Forelimb muscle (tissue), 1 donor: ENCODE measurements around the gene TGFB1I1. TPM values are rescaled to one million over a fixed set of nuclear protein-coding genes. Genes with fewer than 3 reads are reported as not detected.
"Not testable (repeated sequence)": the region's sequence is repeated elsewhere in the genome, so short reads cannot be mapped to it uniquely, and the experiment has no call there.

Experiments used
- DNase-seq: peaks from one replicate; pipeline ENCODE4 v3.0.0-alpha.2; 2013; ENCODE audit warnings: low read depth
- polyA plus RNA-seq: library from polyadenylated mRNA; unstranded; fragments of 120-200 nt; gene quantifications from one replicate; pipeline ENCODE4 v1.2.1, GENCODE V29; 2013; ENCODE audit not compliant: insufficient read length

Gene TGFB1I1
- polyA plus RNA-seq, 1 donor: 105 TPM

DNA sequence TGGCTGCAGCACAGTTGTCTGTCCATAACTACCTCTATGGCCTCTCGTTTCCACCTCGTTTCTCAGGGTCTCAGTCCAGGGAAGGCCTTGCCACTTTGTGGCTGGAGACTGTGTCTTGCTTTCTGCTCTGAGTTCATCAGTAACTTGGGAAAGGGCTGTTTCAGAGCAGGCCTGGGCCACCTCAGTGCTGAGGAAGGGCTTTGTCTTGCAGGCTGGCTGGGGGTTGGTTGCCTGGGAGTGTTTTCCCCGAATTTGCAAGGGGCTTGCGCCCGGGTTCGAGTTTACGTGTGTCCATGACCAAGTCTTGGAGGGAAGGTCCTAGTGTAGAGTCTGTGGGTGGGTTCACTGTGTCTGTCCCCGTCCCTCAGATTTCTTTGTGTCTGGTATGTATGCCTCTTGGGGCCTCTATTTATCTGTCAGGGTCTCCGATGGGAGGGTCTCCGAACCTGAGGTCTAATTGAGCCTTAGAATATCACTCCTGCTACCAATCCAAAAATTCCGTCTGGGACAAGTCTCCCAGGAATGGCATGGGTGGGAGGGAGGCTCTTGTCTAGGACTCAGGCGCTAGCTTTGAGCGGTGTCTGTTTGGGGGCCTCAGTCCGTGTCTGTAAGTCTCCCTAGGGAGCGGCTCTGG, 594 bp upstream of the TGFB1I1 start:
- DNase-seq: no peak

- DNase-seq: no peak
These were observed 804 bp downstream of the TGFB1I1 start for GRCh38 chr16:31472709-31473203.

DNA sequence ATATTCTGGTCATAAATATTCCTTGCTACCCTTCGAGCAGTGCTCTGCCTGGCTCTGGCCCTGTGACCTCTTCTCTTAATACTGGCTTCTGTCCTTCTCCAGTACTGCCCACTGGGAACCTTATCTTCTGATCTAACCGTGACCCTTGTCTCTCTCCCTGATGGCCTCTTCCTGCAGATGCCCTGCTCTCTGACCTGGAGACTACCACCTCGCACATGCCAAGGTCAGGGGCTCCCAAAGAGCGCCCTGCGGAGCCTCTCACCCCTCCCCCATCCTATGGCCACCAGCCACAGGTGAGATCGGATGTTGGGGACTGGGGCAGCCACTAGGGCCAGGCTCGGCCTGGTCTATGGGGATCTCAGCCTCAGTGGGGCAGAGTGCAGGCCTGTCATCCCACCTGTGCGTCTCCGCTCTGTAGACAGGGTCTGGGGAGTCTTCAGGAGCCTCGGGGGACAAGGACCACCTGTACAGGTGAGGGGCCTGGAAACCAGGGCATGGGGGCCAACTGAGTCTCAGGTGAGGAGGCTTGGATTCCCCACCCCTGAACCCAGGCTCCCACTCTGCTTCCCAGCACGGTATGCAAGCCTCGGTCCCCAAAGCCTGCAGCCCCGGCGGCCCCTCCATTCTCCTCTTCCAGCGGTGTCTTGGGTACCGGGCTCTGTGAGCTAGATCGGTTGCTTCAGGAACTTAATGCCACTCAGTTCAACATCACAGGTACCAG, 1.5 kb downstream of the TGFB1I1 start:
- no peak for DNase-seq

DNA sequence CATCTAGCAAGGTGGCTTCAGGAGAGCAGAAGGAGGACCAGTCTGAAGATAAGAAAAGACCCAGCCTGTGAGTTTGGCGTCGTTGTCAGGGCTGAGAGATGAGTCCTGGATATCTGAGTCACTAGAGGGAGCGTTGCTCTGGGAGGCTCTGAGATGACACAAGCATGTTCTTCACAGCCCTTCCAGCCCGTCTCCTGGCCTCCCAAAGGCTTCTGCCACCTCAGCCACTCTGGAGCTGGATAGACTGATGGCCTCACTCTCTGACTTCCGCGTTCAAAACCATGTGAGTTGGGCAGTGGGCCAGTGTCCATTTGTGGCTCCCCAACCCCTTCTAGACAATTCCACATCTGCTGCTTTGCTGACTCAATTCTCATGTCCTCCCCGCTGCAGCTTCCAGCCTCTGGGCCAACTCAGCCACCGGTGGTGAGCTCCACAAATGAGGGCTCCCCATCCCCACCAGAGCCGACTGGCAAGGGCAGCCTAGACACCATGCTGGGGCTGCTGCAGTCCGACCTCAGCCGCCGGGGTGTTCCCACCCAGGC, 2.3 kb downstream of the TGFB1I1 start:
- DNase-seq: no peak

- no peak for DNase-seq
These were observed 3.1 kb downstream of the TGFB1I1 start for GRCh38 chr16:31474773-31475738.

GRCh38 chr16:31475946-31476302, 4.0 kb downstream of the TGFB1I1 start:
- no peak for DNase-seq

DNA sequence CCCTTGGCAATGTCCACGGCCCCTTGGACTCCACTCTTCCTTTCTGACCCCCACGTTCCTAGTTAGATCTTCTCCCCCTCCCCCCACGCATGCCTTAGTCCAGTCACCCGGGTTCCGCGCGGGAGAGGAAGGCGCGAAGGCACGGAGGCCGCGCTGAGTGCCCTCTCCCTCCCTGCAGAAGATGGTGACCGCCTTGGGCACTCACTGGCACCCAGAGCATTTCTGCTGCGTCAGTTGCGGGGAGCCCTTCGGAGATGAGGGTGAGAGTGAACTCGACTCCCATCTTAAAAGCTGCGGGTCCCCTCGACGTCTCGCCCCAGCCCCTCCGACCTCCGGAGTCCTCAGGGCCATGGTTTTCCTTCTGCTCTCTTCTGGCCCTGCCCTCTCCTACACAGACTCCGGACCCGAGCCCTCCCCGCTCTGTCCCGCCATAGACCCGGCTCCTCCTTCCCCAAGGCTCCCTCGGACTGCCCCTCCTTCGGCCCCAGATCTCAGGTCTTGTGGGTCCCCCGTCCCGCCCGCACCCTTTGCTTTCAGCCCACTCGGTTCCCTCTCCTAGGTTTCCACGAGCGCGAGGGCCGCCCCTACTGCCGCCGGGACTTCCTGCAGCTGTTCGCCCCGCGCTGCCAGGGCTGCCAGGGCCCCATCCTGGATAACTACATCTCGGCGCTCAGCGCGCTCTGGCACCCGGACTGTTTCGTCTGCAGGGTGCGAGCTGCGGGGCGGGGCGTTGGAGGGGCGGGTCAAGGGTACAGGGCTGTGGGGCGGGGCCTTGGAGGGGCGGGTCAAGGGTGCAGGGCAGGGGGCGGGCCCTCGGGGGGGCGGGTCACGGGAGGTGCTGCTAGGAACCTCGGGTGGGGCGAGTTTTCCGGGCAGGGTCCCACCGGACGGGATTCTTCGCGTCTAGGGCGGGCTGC, 4.6 kb downstream of the TGFB1I1 start:
- no peak for DNase-seq

DNA sequence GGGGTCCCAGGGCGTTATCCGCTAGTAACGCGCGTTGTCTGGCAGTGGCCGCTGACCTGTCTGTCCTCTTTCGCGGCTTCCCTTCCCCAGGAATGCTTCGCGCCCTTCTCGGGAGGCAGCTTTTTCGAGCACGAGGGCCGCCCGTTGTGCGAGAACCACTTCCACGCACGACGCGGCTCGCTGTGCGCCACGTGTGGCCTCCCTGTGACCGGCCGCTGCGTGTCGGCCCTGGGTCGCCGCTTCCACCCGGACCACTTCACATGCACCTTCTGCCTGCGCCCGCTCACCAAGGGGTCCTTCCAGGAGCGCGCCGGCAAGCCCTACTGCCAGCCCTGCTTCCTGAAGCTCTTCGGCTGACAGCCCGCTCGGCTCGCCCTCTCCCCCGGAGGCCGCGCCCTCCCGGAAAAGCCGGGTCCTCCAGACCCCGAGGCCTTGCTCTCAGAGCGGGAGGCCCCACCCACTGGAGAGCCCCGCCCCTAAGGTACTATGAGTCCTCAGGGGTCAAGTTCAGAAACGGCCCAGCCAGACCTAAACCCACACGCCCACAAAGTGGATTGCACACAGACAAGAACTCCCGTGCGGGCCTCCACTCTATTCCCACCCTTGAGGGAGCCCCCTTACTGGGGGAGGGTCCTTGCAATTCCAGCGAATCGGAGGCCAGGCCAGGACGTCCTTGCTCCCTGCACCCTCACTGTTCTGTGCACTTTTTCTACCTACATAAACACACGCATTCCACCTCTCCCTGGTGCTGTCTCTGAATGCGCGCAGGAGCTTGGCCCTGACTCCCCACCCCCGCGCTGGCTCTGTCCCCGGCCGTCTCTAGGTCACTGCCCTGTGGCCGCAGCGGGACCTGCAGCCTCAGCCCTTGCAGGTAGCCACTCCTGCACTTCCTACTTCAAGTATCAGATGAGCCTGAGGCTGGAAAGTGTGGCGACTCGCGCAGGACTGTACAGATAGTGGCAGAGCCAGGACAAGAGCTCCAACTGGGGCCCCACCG, 5.6 kb downstream of the TGFB1I1 start:
- no peak for DNase-seq

DNA sequence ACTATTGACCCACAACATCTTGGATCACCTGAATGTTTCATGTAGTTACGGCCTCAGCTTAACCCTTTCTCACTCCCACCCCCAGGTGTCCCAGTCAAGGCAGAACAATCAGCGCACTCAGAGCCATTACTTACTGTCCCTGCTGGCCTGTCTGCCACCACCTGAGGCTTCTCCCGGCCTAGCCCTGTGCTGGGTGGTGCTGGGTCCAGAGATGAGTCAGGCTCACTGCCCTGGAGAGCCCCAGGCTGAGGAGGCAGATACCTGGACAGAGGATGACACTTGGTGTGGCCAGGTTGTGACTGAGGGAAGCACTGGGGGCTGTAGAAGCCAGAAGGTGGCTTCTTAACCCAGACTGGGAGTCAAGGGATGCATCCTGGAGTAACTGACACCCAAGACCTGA, 7.0 kb downstream of the TGFB1I1 start:
- no peak for DNase-seq

- no peak for DNase-seq
These were observed 7.8 kb downstream of the TGFB1I1 start for GRCh38 chr16:31479751-31480150.

DNA sequence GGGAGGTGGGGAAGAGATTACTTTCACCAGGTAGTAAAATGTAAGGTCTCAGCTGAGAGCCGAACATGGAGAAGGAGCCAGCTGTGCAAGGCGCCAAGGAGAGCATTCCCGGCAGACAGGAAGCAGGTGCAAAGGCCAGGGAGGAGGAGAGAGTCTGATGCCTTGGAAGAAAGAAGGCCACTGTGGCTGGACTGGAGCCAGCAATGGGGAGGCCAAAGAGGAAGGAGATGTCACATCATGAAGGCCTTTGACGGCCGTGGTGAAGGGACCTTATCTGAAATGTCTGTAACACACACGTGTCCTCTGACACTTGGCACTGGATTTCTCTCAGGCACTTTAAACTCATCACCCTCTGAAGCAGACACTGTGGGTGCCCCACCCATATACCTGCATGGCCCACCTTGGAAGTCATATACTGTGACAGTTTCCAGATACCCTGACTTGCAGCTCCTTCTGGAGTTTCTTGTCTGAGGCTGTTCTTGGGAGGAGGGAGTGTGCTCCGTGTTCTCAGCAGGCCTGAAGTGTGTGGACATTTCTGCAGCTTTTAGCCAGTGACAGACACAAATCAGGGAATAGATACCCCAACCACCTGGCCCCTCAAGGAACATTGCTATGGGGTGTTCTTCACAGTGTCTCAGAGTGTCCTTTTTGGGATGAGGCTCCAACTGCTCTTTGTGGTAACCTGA, 9.0 kb downstream of the TGFB1I1 start:
- no peak for DNase-seq

DNA sequence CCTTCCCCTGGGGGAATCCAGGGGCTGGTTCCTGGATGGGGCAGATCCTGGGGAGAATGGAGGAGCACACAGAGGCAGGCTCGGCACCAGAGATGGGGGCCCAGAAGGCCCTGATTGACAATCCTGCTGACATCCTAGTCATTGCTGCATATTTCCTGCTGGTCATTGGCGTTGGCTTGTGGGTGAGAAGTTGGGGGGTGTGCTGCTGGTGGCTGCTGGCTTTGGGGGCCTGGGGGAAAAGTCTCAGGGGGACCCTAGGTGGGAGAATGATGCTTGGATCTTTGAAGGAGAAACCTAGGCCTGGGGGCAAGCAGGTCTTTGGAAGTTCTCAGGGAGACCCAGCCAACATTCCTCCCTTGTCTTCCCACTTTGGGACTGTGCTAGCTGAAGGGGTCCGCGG, 11.1 kb downstream of the TGFB1I1 start, which contains the start of gene SLC5A2:
TSS of gene SLC5A2 (plus strand) at position 43 of the 400 bp plus-strand sequence. CDS start at position 57, 14 bp downstream.
- DNase-seq: no peak

- not testable (repeated sequence) for DNase-seq
These were observed 12.1 kb downstream of the TGFB1I1 start for GRCh38 chr16:31484048-31484447.

DNA sequence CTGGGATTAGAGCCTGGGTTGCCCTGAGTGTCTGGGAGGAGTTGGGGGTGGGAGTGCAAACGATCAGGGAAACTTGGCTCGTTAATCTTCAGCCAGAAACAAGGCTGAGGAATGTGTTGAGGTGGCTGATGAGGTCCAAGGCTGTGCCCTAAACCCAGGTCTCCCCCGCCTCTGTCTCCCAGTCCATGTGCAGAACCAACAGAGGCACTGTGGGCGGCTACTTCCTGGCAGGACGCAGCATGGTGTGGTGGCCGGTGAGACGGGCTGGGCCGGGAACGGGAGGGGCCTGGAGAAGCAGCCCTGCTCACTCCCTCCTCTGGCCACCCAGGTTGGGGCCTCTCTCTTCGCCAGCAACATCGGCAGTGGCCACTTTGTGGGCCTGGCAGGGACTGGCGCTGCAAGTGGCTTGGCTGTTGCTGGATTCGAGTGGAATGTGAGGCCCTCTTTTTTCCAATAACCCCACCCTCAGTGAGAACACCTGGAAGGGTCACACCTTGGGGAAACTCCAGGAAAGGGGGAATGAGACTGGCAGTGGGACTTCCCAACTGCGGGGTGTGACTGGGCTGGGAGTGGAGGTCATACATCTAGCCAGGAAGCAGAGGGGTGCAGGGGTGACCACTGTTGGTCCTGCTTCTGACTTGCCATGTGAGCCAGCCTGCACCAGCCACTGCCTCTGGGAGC, 12.7 kb downstream of the TGFB1I1 start:
- DNase-seq: no peak

- DNase-seq: no peak
These were observed 13.6 kb downstream of the TGFB1I1 start for GRCh38 chr16:31485571-31485970.

DNA sequence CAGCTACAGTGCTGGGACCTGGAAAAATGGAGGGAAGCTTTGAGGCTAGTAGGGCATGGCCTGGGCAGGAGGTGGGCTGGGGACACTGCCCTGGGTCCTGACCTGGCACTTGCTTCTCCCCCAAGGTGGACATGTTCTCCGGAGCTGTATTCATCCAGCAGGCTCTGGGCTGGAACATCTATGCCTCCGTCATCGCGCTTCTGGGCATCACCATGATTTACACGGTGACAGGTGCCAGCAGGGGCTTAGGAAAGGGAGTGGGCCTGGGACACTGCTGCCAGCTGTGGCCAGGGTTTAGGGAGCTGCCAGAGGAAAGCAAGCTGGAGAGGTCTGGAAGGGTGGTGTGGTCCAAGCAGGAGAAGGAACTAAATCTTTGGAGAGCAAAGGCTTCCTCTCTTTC, 14.1 kb downstream of the TGFB1I1 start:
- no peak for DNase-seq

DNA sequence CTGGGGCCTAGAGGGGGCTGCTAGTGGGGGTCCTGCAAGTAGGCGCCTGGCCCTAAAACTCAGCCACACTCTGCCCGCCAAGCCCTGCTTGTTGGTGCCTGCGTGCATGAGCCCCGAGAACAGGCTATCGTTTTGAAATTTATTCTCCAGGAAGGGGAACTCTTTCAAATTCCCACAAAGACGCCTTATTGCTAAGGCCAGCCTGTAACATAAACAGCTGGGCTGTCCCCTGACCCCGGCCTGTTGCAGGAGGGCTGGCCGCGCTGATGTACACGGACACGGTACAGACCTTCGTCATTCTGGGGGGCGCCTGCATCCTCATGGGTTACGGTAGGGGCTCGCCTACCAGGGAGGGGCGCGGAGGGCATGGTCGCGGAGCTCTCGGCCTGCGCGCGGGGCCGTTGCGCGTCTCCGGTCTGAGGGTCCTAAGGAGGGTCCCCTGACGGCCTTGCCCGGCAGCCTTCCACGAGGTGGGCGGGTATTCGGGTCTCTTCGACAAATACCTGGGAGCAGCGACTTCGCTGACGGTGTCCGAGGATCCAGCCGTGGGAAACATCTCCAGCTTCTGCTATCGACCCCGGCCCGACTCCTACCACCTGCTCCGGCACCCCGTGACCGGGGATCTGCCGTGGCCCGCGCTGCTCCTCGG, 15.2 kb downstream of the TGFB1I1 start:
- DNase-seq: no peak
